ENCODE measurements around the gene TNFRSF13B. TPM values are rescaled to one million over a fixed set of nuclear protein-coding genes. Genes with fewer than 3 reads are reported as not detected.
"Not testable (repeated sequence)": the region's sequence is repeated elsewhere in the genome, so short reads cannot be mapped to it uniquely, and the experiment has no call there.

Gene TNFRSF13B
- total and polyA plus RNA-seq, 5 experiments from 2014 or later: 1.3 to 1.5 TPM; not detected in 3

DNA sequence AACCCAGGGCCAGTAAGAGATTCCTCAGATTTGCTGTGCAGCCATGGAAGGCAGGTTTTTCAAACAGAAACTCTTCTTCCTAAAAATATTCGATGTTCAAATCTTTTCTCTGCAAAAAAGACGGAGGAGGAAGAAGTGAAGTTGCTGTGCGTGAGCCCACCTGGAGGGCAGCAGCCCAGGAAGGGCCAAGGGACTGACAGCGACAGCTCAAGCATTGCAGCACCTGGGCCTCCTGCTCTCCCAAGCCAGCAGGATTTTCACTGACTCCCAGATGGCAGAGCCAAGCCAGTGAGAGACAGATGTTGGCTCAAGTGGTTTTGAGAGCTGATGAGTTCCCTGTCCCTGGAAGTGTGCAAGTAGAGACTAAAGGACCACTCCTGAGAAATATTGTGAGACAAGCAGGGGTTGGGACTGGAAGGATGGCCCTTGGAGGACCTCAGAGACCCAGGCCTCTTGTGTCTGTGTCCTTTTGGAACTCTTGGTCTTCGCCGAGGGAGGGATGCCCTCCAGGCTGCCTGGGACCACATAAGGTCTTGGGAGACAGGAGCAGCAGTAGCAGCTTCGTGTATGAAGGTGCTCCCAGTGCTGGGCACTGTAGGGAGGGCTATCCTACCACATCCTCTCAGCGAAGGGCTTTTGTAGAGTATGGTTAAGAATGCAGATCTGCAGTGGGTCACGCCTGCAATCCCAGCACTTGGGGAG, 29.3 kb upstream of the TNFRSF13B start:
- H3K27ac Mint-ChIP-seq: no peak overlapping the region
- H3K4me1 Mint-ChIP-seq: peaks cover 0 to 3% (median under 1%) of the 10 kb centered on the region in 4 donors
- DNase-seq: no peak
- H3K4me3 Mint-ChIP-seq: no peak overlapping the region
- POLR2A ChIA-PET: no interaction called here
- no peaks in the 10 kb centered on the region for H3K27me3 Mint-ChIP-seq
- peak in 1 of 2 donors; percentile 13 for ATAC-seq
- H3K9me3 Mint-ChIP-seq: no peaks in the 10 kb centered on the region
- H3K36me3 Mint-ChIP-seq: no peaks in the 10 kb centered on the region

DNA sequence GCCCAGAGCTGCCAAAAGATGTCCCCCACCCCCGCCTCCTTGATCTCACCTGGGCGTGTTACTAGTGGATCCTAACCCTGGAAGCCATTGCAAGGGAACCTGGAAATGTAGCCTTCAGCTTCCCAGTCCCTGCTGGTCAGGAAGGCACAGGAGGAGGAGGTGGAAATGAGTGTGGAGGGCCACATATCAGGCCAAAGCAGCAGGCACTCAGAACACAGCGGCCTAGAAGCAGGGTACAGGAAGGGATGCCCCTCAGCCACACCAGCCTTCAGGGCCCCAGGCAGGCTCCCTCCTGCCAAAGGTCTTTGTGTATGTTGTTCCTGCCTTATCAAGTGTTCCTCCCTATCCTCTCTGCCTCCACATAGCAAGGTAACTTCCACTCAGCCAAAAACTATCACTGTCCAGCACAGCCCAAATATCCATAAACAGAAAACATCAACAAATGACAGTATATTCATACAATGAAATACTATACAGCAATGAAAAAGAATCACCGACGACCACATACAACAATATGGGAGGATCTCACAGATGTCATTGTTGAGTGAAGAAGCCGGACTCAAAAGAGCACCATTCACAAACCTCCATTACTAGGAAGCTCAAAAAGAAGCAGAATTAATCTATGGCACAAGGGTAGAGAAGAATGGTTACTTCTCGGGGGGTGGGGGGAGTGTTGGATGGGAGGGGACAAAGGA, 28.2 kb upstream of the TNFRSF13B start:
- POLR2A ChIA-PET: interaction anchor here (0.6 kb wide), 1 partner anchor 314 kb away, joined by 3 read pairs; no protein-coding TSS in a partner anchor
- ATAC-seq (no peak), DNase-seq (no peak)
- Mint-ChIP-seq H3K4me3 (no peak overlapping the region), H3K9me3 (no peaks in the 10 kb centered on the region), H3K27ac (no peak overlapping the region), H3K36me3 (no peaks in the 10 kb centered on the region), H3K27me3 (no peaks in the 10 kb centered on the region), H3K4me1 (peaks cover 0 to 3% (median under 1%) of the 10 kb centered on the region in 4 donors)

DNA sequence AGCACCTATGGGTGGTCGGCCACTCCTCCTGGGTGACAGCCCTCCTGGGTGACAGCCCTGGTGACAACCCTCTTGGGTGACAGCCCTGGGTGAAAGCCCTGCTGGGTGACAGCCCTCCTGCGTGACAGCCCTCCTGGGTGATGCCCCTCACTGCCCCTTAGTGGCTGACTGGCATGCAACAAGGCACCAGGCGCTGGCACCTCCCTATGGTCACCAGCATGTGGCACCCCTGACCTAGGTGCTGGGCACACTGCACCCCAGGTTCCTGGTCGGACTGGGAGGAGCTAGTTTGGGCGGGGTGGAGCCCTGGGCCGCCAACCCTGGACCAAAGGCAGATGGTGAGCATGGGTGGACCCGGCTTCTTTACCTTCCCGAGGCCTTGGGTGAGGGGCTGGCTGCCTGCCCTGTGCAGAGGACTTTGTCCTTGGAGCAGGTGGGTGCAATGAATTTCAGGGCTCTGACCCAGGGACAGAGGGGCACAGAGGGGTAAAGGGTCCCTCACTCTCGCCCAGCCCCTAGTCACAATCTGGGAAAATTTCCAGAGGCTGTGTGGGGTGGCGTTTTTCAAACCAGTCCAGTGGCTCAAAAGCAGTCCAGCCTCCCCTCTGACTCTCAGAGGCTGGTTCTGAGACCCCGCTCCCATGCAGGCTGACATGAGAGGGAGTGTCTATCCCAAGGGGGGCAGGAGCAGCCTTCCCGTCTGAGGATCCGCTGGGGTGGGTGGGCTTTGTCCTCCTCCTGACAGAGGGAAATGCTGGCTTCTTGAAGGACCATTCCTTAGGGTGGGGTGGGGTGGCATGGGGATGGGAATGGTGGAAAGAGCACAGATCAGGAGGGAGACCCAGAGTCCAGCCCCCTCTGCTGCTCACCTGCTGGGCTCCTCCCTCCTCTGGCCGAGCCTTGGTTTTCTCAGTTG, 25.9 kb upstream of the TNFRSF13B start:
- H3K4me1 Mint-ChIP-seq: peaks cover 0 to 5% (median under 1%) of the 10 kb centered on the region in 4 donors
- DNase-seq: peak in 1 of 10 donors; percentile 75
- no peak overlapping the region for H3K4me3 Mint-ChIP-seq
- H3K9me3 Mint-ChIP-seq: no peaks in the 10 kb centered on the region
- ATAC-seq: peak in 1 of 2 donors; percentile 92
- H3K27ac Mint-ChIP-seq: no peak overlapping the region
- H3K27me3 Mint-ChIP-seq: no peaks in the 10 kb centered on the region
- H3K36me3 Mint-ChIP-seq: no peaks in the 10 kb centered on the region
- POLR2A ChIA-PET: no interaction called here

DNA sequence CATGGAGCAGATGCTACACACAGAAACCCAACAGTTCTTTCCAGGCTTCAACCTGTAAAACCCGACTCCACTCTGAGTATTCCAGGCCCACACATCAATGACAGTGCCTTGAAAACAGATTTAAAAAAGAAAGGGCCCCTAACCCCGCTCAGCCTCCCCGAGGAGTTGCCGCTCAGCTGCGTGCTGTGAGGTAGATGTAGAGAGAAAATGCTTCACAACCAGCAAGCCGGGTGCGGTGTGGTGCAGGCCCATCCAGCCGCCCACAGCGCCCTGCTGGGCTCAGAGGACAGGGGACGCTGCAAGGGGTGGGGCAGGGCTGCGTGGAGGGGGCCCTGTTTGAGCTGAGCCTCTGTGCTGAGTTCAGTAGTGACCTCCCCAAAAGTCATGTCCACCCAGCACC, 24.8 kb upstream of the TNFRSF13B start:
- ATAC-seq, DNase-seq, H3K4me1 Mint-ChIP-seq, POLR2A ChIA-PET, H3K27ac Mint-ChIP-seq, H3K36me3 Mint-ChIP-seq, H3K4me3 Mint-ChIP-seq, H3K27me3 Mint-ChIP-seq, H3K9me3 Mint-ChIP-seq: not testable (repeated sequence)

DNA sequence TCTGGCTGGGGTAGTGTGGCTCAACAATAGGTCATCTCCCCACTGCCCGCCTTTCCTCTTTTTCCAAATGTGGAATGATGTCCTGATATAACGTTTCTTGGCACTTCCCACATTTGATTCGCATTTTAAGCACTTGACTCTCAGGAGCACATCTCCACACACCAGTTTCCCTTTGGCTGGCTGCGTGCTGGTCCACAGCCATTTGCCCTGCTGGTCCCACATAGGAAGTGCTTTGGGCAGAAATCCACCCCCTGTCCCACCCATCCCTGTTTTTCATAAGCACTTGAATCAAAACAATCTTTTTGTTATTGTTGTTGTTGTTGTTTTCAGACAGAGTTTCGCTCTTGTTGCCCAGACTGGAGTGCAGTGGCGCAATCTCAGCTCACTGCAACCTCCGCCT, 24.0 kb upstream of the TNFRSF13B start:
- DNase-seq: no peak
- Mint-ChIP-seq H3K27ac (no peak overlapping the region), H3K36me3 (no peaks in the 10 kb centered on the region), H3K4me3 (no peak overlapping the region), H3K4me1 (peaks cover 0 to 6% (median 4%) of the 10 kb centered on the region in 4 donors), H3K9me3 (no peaks in the 10 kb centered on the region), H3K27me3 (no peaks in the 10 kb centered on the region)
- no peak for ATAC-seq
- POLR2A ChIA-PET: no interaction called here

DNA sequence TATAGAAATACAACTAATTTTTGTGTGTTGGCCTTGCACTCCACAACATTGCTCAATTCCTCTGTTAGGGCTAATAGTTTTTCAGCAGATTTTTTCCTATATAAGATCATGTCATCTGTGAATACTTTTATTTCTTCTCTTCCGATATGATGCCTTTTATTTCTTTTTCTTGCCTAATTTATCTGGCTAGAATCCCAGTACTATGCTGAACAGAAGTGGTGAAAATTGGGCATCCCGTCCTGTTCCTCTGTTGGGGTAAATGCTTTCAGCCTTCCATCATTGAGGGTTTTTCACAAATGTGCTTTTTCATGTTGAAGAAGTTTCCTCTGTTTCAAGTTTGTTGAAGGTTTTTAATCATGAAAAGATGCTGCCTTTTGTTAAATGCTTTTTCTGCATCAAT, 22.7 kb upstream of the TNFRSF13B start:
- H3K27me3 Mint-ChIP-seq: no peaks in the 10 kb centered on the region
- ATAC-seq (no peak), DNase-seq (no peak)
- H3K36me3 Mint-ChIP-seq: no peaks in the 10 kb centered on the region
- H3K4me1 Mint-ChIP-seq: peaks cover 2 to 17% (median 8%) of the 10 kb centered on the region in 4 donors
- POLR2A ChIA-PET: no interaction called here
- H3K9me3 Mint-ChIP-seq: no peaks in the 10 kb centered on the region
- H3K4me3 Mint-ChIP-seq: peak overlapping the region in 1 of 10 donors; percentile 36
- no peak overlapping the region for H3K27ac Mint-ChIP-seq

DNA sequence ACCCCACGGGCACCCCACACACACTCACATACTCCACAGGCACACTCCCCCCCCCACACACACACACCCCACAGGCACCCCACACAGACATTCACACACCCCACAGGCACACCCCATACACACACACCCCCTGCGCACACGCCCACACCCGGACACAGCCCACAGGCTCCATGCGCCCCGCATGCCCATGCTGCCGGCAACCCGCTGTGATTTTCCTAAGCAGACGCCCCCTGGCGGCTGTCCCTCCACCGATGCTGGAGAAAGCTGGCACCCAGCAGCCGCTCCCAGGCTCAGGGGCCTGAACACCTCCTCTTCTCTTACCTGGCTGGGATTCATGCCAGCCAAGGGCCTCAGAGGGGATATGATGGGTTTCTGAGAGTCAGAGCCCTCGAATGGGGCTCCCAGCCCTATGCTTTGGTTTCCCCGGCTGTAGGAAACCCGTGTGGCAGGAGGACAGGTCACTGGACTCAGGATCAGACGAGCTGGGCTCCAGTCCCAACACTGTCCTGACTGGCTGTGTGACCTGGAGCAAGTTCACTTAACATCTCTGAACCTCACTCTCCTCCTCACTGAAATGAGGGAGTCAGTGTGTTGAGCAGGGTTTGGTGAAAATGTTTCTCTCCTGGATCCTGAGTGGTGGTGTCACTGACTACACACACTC, 19.6 kb upstream of the TNFRSF13B start:
- Mint-ChIP-seq H3K4me3 (peak overlapping the region in 5 of 10 donors; percentile 10 to 76 (median 22)), H3K27ac (peak overlapping the region in 2 of 10 donors; percentile 43 to 79), H3K27me3 (no peaks in the 10 kb centered on the region), H3K9me3 (no peaks in the 10 kb centered on the region), H3K4me1 (peaks cover 14 to 45% (median 26%) of the 10 kb centered on the region in 4 donors), H3K36me3 (no peaks in the 10 kb centered on the region)
- DNase-seq (peak; percentile 50 to 82 (median 72)), ATAC-seq (peak; percentile 79 to 83)
- POLR2A ChIA-PET: interaction anchor here (0.7 to 0.8 kb wide), 2 partner anchors 95 to 456 kb away, joined by 3 to 4 read pairs; no protein-coding TSS in a partner anchor

DNA sequence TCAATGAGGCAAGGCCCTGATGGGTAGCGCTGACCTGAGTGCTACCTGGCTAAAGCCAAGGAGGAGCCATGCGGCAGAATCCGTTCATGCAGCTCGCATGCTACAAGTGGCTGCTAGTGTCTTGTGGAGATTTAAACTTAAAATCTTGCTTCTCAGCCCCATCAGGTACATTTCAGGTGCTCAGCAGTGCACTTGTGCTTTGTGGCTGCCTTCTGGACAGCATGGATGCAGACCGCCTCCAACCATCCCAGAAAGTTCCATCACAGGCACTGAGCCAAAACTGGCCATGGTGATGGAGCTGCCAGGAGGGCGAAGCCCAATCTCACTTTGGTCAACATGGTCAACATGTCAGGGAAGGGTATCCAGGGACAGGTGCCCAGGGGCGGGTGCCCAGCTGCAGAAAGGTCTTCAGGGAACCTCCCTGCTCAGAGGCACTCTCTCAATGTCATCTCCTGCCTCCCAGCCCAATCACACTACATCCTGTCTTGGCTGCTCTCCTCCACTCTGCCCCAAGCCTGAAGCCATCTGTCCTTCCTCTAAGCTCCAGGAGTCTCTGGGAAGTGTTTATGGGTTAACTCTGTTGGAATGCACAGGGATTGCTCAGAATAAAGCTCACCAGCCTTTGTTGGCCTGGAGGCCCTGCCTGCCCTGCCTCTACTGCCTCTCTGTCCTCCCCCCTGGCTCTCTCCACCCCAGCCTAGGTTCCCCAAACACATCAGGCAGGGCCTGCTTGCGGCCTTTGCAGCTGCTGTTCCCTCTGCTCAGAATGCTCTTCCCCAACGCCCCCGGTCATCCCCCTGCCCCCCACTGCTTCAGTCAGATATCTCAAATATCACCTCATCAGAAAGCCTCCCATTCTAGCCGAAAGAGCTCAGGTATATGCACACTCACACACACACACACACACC, 18.3 kb upstream of the TNFRSF13B start:
- Mint-ChIP-seq H3K27ac (peak overlapping the region in 6 of 10 donors; percentile 52 to 95 (median 74)), H3K4me1 (peaks cover 14 to 45% (median 26%) of the 10 kb centered on the region in 4 donors), H3K4me3 (peak overlapping the region in 3 of 10 donors; percentile 41 to 73 (median 63)), H3K9me3 (no peaks in the 10 kb centered on the region), H3K27me3 (no peaks in the 10 kb centered on the region), H3K36me3 (no peaks in the 10 kb centered on the region)
- POLR2A ChIA-PET: interaction anchor here (0.9 kb wide), 1 partner anchor 226 kb away, joined by 4 read pairs; no protein-coding TSS in a partner anchor
- ATAC-seq (no peak), DNase-seq (no peak)

DNA sequence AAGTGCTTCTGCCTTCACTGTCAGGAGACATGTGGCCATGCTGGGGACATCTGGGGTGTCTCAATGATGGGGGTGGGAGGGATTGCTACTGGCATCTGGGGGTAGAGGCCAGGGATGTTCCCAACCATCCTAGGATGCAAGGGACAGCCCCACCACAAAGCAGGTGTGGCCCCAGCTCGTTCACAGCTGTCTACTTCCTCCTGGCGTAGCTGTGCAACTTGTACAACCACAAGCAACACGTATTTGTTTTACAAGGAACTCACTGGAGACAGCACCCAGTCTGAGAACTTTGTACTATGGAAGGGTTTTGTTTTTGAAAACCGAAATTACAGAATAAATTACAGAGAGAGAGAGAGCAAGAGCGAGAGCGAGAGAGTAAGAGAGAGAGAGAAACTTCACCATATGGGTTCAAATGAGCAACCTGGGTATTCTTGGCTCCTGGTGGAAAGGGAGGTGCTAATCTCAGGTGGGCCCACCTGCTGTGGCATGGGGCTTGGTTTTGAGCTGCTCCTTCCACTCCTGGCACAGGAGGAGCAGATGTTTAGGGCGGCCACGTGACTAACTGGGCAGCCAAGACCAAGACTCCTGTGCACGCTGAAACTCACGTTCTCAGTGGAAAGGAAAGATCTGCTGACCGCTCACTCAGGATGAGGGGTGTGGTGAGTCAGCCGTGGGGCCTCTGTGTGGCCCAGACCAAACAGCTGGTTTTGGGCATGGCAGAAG, 17.5 kb upstream of the TNFRSF13B start:
- POLR2A ChIA-PET: no interaction called here
- peak in 1 of 2 donors; percentile 31 for ATAC-seq
- H3K27ac Mint-ChIP-seq: peak overlapping the region in 8 of 10 donors; percentile 48 to 95 (median 80)
- H3K27me3 Mint-ChIP-seq: no peaks in the 10 kb centered on the region
- peak overlapping the region in 6 of 10 donors; percentile 44 to 78 (median 72) for H3K4me3 Mint-ChIP-seq
- H3K9me3 Mint-ChIP-seq: no peaks in the 10 kb centered on the region
- peak in 1 of 10 donors; percentile 20 for DNase-seq
- peaks cover 14 to 45% (median 26%) of the 10 kb centered on the region in 4 donors for H3K4me1 Mint-ChIP-seq
- H3K36me3 Mint-ChIP-seq: no peaks in the 10 kb centered on the region

DNA sequence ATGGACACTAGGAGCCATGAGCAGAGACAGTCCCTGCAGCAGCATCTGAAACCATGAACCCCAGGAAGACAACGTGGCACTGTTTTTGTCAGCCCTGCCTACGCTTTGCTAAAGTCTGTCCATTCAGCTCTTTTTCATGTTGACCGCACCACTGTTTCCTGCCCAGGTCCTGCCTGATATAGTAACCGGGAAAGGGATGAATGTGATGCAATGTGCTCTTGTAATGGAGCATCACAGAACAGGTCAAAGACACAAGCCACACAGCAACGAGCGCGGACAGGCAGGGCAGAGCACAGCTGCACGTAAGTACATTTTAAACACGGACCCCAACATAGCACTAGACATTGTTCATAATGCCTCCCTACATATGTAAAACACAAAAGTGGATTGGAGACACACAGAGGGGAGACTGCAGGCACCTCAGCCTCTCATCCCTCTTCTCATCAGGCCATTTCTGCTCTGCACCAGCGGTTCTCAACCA, 16.9 kb upstream of the TNFRSF13B start:
- H3K27me3 Mint-ChIP-seq: no peaks in the 10 kb centered on the region
- H3K9me3 Mint-ChIP-seq: no peaks in the 10 kb centered on the region
- DNase-seq: no peak
- ATAC-seq: no peak
- no peaks in the 10 kb centered on the region for H3K36me3 Mint-ChIP-seq
- H3K27ac Mint-ChIP-seq: peak overlapping the region in 7 of 10 donors; percentile 71 to 95 (median 83)
- H3K4me3 Mint-ChIP-seq: peak overlapping the region in 6 of 10 donors; percentile 55 to 78 (median 72)
- POLR2A ChIA-PET: no interaction called here
- peaks cover 14 to 45% (median 26%) of the 10 kb centered on the region in 4 donors for H3K4me1 Mint-ChIP-seq

All from naive thymus-derived CD8-positive, alpha-beta T cell (primary cell).